AG04449 (cell line): ENCODE data around the gene CERT1.

ENCODE experiments used
- CTCF ChIA-PET: fragments of 350-600 bp; formaldehyde crosslinking; extraction: SDS; loops from one replicate; lab custom pipeline; 2021; ENCODE audit warnings: antibody characterized with exemption; lab: Yijun Ruan, JAX
- POLR2A ChIA-PET: fragments of 400-600, 350-600 bp; formaldehyde crosslinking; extraction: SDS; loops from one replicate; lab custom pipeline; 2020; ENCODE audit warnings: antibody characterized with exemption, inconsistent platforms; lab: Yijun Ruan, JAX
- DNase-seq: peaks from one replicate; pipeline ENCODE4 v3.0.0-alpha.2; 2010; ENCODE audit warnings: low read depth, low spot score
- H3K4me3 ChIP-seq: 2 replicates; pipeline ENCODE4 v1.5.1; 2011; ENCODE audit warnings: low read depth, mild to moderate bottlenecking, control low read depth, low read length
- TF ChIP-seq, protein P1 (sequence below): IDR thresholded peaks from one replicate; pipeline ENCODE4 v1.5.1; 2011; ENCODE audit warnings: mild to moderate bottlenecking, moderate library complexity, low read length, control low read depth, inconsistent platforms; ENCODE audit not compliant: insufficient read depth; ENCODE audit errors: missing control alignments

Gene CERT1

GRCh38 chr5:75465480-75465879, 45.9 kb downstream of the CERT1 start:
- CTCF ChIA-PET = no interaction called here
- TF ChIP-seq, protein P1, sequence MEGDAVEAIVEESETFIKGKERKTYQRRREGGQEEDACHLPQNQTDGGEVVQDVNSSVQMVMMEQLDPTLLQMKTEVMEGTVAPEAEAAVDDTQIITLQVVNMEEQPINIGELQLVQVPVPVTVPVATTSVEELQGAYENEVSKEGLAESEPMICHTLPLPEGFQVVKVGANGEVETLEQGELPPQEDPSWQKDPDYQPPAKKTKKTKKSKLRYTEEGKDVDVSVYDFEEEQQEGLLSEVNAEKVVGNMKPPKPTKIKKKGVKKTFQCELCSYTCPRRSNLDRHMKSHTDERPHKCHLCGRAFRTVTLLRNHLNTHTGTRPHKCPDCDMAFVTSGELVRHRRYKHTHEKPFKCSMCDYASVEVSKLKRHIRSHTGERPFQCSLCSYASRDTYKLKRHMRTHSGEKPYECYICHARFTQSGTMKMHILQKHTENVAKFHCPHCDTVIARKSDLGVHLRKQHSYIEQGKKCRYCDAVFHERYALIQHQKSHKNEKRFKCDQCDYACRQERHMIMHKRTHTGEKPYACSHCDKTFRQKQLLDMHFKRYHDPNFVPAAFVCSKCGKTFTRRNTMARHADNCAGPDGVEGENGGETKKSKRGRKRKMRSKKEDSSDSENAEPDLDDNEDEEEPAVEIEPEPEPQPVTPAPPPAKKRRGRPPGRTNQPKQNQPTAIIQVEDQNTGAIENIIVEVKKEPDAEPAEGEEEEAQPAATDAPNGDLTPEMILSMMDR = no peak
- POLR2A ChIA-PET = no interaction called here
- DNase-seq = no peak
- no peak overlapping the region for H3K4me3 ChIP-seq

GRCh38 chr5:75463726-75464125, 47.7 kb downstream of the CERT1 start:
- TF ChIP-seq, protein P1 = no peak
- POLR2A ChIA-PET = no interaction called here

DNA sequence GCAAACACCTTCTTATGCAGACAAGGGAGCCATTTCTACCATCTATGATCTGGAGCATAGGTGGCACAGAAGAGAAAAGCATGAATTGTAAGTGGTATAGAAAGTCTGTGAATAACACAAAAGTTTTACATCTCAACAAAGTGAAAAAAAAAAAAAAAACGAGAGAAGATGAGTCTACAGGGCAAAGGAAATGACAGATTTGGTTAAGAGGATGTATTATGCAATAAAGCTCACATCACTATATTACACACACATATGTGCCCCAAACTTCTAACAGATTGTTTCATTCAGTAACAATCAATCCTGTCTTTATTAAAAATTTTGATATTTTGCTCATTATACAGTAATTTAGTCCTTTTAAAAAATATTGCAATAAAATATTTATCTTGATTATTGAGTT, 49.8 kb downstream of the CERT1 start:
- CTCF ChIA-PET = interaction anchor here (0.7 kb wide), 1 partner anchor 10 kb away, joined by 3 read pairs; no protein-coding TSS in a partner anchor

More at GRCh38 chr5:75463726-75464125, 47.7 kb downstream of the CERT1 start:
- H3K4me3 ChIP-seq = no peak overlapping the region
- CTCF ChIA-PET = no interaction called here
- no peak for DNase-seq

GRCh38 chr5:75460942-75461610, 50.4 kb downstream of the CERT1 start:
- ChIA-PET CTCF (interaction anchor here (0.7 kb wide), 1 partner anchor 9 kb away, joined by 3 read pairs; no protein-coding TSS in a partner anchor), POLR2A (no interaction called here)
- TF ChIP-seq, protein P1 = no peak
- no peak for DNase-seq
- H3K4me3 ChIP-seq = no peak overlapping the region

More for the DNA sequence above, 49.8 kb downstream of the CERT1 start:
- H3K4me3 ChIP-seq = no peak overlapping the region
- no peak for DNase-seq
- POLR2A ChIA-PET = no interaction called here
- TF ChIP-seq, protein P1 = no peak

- CTCF ChIA-PET = no interaction called here
- no peak overlapping the region for H3K4me3 ChIP-seq
- POLR2A ChIA-PET = no interaction called here
- TF ChIP-seq, protein P1 = no peak
- DNase-seq = no peak
These were observed 50.9 kb downstream of the CERT1 start for GRCh38 chr5:75460532-75460931.

DNA sequence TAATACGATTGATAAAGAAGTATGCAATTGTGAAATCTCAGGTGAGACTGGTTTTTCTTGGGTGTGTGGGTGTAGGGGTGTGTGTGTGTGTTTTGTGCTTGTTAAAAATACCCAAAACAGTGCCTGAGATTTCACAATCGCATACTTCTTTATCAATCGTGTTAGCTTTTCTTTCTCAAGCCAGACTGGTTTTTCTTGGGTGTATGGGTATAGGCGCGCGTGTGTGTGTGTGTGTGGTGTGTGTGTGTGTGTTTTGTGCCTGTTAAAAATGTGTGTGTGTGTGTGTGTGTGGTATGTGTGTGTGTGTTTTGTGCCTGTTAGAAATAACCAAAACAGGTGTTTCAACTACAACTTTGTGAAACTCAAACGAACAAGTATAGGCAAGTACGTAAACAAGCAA, 53.7 kb downstream of the CERT1 start:
- no peak for DNase-seq
- ChIA-PET POLR2A (no interaction called here), CTCF (no interaction called here)
- no peak overlapping the region for H3K4me3 ChIP-seq
- TF ChIP-seq, protein P1 = no peak
